Neuronal stem cell (in vitro differentiated cells): ENCODE results near the gene ADAMTS14.

ENCODE experiments used
- DNase-seq: peaks from one replicate; pipeline ENCODE4 v3.0.0-alpha.2; 2013; ENCODE audit warnings: low spot score
- H2AFZ ChIP-seq: one replicate; pipeline ENCODE4 v1.6.1; 2013; ENCODE audit warnings: mild to moderate bottlenecking, low read length, inconsistent platforms
- H2AK5ac ChIP-seq: 2 replicates; pipeline ENCODE4 v1.6.1; 2013; ENCODE audit warnings: low read depth, mild to moderate bottlenecking, inconsistent platforms, low read length, moderate library complexity, mixed read lengths
- H2BK120ac ChIP-seq: 2 replicates; pipeline ENCODE4 v1.6.1; 2013; ENCODE audit warnings: low read depth, mild to moderate bottlenecking, inconsistent platforms, low read length, moderate library complexity, mixed read lengths
- H2BK12ac ChIP-seq: one replicate; pipeline ENCODE4 v1.6.1; 2013; ENCODE audit warnings: low read length, inconsistent platforms
- H2BK15ac ChIP-seq: 2 replicates; pipeline ENCODE4 v1.6.1; 2013; ENCODE audit warnings: mild to moderate bottlenecking, low read length, inconsistent platforms, mixed read lengths
- H2BK5ac ChIP-seq: one replicate; pipeline ENCODE4 v1.6.1; 2013; ENCODE audit warnings: inconsistent platforms, mild to moderate bottlenecking, low read length, moderate library complexity
- H3K14ac ChIP-seq: one replicate; pipeline ENCODE4 v1.6.1; 2013; ENCODE audit warnings: low read length, inconsistent platforms
- H3K18ac ChIP-seq: 2 replicates; pipeline ENCODE4 v1.6.1; 2013; ENCODE audit warnings: low read length, inconsistent platforms
- H3K23ac ChIP-seq: 2 replicates; pipeline ENCODE4 v1.6.1; 2013; ENCODE audit warnings: low read depth, mild to moderate bottlenecking, mixed read lengths, low read length, inconsistent platforms; ENCODE audit not compliant: poor library complexity
- H3K27ac ChIP-seq: replicated peaks from 3 replicates; pipeline ENCODE4 v1.5.1; 2013; ENCODE audit warnings: low read length, inconsistent platforms
- H3K27me3 ChIP-seq, 3 experiments: 2 replicates each; pipeline ENCODE4 v1.6.1; 2013; ENCODE audit warnings: low read length in 3 of 3, mild to moderate bottlenecking in 2 of 3, inconsistent platforms in 1 of 3, low read depth in 1 of 3, mixed read lengths in 1 of 3, moderate library complexity in 1 of 3; ENCODE audit not compliant: control insufficient read depth in 3 of 3, insufficient read depth in 3 of 3
- H3K36me3 ChIP-seq, 2 donors: replicated peaks in 1 of 2; 2 replicates each; pipeline ENCODE4 v1.6.1; 2013; ENCODE audit warnings: low read length in 2 of 2; ENCODE audit not compliant: control insufficient read depth in 2 of 2, insufficient read depth in 2 of 2
- H3K4ac ChIP-seq: 2 replicates; pipeline ENCODE4 v1.6.1; 2013; ENCODE audit warnings: inconsistent platforms, mild to moderate bottlenecking, low read length, moderate library complexity
- H3K4me1 ChIP-seq, 2 donors: 1 replicate in 1 of 2; 2 replicates in 1 of 2; pipeline ENCODE4 v1.6.1; 2013; ENCODE audit warnings: low read length in 2 of 2, low read depth in 1 of 2; ENCODE audit not compliant: control insufficient read depth in 2 of 2, insufficient read depth in 1 of 2
- H3K4me2 ChIP-seq: one replicate; pipeline ENCODE4 v1.6.1; 2013; ENCODE audit warnings: mild to moderate bottlenecking, low read length, inconsistent platforms; ENCODE audit not compliant: insufficient read depth, poor library complexity, severe bottlenecking
- H3K4me3 ChIP-seq, 2 donors: 2 replicates each; pipeline ENCODE4 v1.5.1; 2013; ENCODE audit warnings: low read length in 2 of 2, mild to moderate bottlenecking in 2 of 2, inconsistent platforms in 1 of 2, moderate library complexity in 1 of 2
- H3K79me1 ChIP-seq: one replicate; pipeline ENCODE4 v1.6.1; 2013; ENCODE audit warnings: low read depth, mild to moderate bottlenecking, inconsistent platforms, low read length, moderate library complexity
- H3K9ac ChIP-seq: one replicate; pipeline ENCODE4 v1.6.1; 2013; ENCODE audit warnings: mild to moderate bottlenecking, low read depth, low read length, inconsistent platforms; ENCODE audit not compliant: poor library complexity
- H3K9me3 ChIP-seq, 2 donors: replicated peaks in 1 of 2; 2 replicates each; pipeline versions ENCODE3 to v1.6.1; 2013; ENCODE audit warnings: low read length in 2 of 2, mild to moderate bottlenecking in 2 of 2, inconsistent platforms in 1 of 2, low read depth in 1 of 2, mixed read lengths in 1 of 2, moderate library complexity in 1 of 2; ENCODE audit not compliant: control insufficient read depth in 2 of 2, insufficient read depth in 1 of 2
- H4K8ac ChIP-seq: one replicate; pipeline ENCODE4 v1.6.1; 2013; ENCODE audit warnings: low read depth, mild to moderate bottlenecking, inconsistent platforms, low read length, moderate library complexity
- H4K91ac ChIP-seq: one replicate; pipeline ENCODE4 v1.6.1; 2013; ENCODE audit warnings: low read length, low read depth, mild to moderate bottlenecking, inconsistent platforms; ENCODE audit not compliant: poor library complexity
- WGBS, 2 donors: extraction: QIAGEN DNeasy Blood & Tissue Kit; methylation state at CpG; one replicate each; pipeline ENCODE4 v1.1.7; 2013; ENCODE audit warnings: missing lambda C conversion rate in 2 of 2, mixed read lengths in 1 of 2; ENCODE audit not compliant: insufficient read length in 2 of 2, insufficient replicate concordance in 1 of 2; ENCODE audit errors: extremely low coverage in 2 of 2; 5-methylcytosine and 5-hydroxymethylcytosine counted together

ADAMTS14 gene

GRCh38 chr10:70722820-70723424, 50.6 kb downstream of the ADAMTS14 start:
- no peak overlapping the region for H3K9ac ChIP-seq
- H3K4ac ChIP-seq = no peak overlapping the region
- H3K9me3 ChIP-seq = no peaks in the 10 kb centered on the region
- no peak overlapping the region for H3K4me2 ChIP-seq
- no peak overlapping the region for H4K8ac ChIP-seq
- no peak overlapping the region for H3K14ac ChIP-seq
- no peak overlapping the region for H3K18ac ChIP-seq
- no peak overlapping the region for H4K91ac ChIP-seq
- H3K27ac ChIP-seq = no peak overlapping the region
- DNase-seq = no peak
- H2AK5ac ChIP-seq = no peak overlapping the region
- H2BK5ac ChIP-seq = no peak overlapping the region
- no peak overlapping the region for H2BK12ac ChIP-seq
- H2BK120ac ChIP-seq = no peak overlapping the region
- no peak overlapping the region for H2AFZ ChIP-seq
- peak overlapping the region; percentile 44 for H3K23ac ChIP-seq
- no peaks in the 10 kb centered on the region for H3K4me1 ChIP-seq
- no CpG with 5 or more reads among the region's 4 CpGs for WGBS, 2 donors
- no peak overlapping the region for H3K4me3 ChIP-seq
- H3K27me3 ChIP-seq = no peaks in the 10 kb centered on the region
- no peak overlapping the region for H2BK15ac ChIP-seq
- no peaks in the 10 kb centered on the region for H3K79me1 ChIP-seq
- no peaks in the 10 kb centered on the region for H3K36me3 ChIP-seq

GRCh38 chr10:70723771-70724170, 51.5 kb downstream of the ADAMTS14 start:
- no peak overlapping the region for H3K18ac ChIP-seq
- no peaks in the 10 kb centered on the region for H3K4me1 ChIP-seq
- no peak overlapping the region for H2BK15ac ChIP-seq
- H3K9me3 ChIP-seq = no peaks in the 10 kb centered on the region
- no peak for DNase-seq
- no peak overlapping the region for H2BK12ac ChIP-seq
- no peak overlapping the region for H2BK120ac ChIP-seq
- no peak overlapping the region for H3K27ac ChIP-seq
- no peak overlapping the region for H4K8ac ChIP-seq
- no peak overlapping the region for H3K14ac ChIP-seq
- H3K36me3 ChIP-seq = no peaks in the 10 kb centered on the region
- H3K79me1 ChIP-seq = no peaks in the 10 kb centered on the region
- H3K4ac ChIP-seq = no peak overlapping the region
- H3K23ac ChIP-seq = no peak overlapping the region
- no peak overlapping the region for H2AK5ac ChIP-seq
- no peak overlapping the region for H3K4me2 ChIP-seq
- no peak overlapping the region for H3K4me3 ChIP-seq
- WGBS, 2 donors = no CpG with 5 or more reads among the region's 3 CpGs
- no peak overlapping the region for H2BK5ac ChIP-seq
- H3K27me3 ChIP-seq = peaks cover 0 to under 1% (median 0%) of the 10 kb centered on the region in 3 experiments
- no peak overlapping the region for H3K9ac ChIP-seq
- no peak overlapping the region for H2AFZ ChIP-seq
- no peak overlapping the region for H4K91ac ChIP-seq

GRCh38 chr10:70726909-70727495, 54.7 kb downstream of the ADAMTS14 start:
- Histone ChIP-seq H2AK5ac (no peak overlapping the region), H3K14ac (no peak overlapping the region), H2AFZ (no peak overlapping the region), H3K4ac (no peak overlapping the region), H3K23ac (peak overlapping the region; percentile 87), H3K9me3 (peaks cover 0 to 1% of the 10 kb centered on the region in 2 donors), H3K4me3 (no peak overlapping the region), H3K9ac (no peak overlapping the region), H3K36me3 (no peaks in the 10 kb centered on the region), H2BK120ac (no peak overlapping the region), H3K18ac (peak overlapping the region; percentile 15), H3K79me1 (no peaks in the 10 kb centered on the region), H2BK15ac (no peak overlapping the region), H2BK5ac (no peak overlapping the region), H4K91ac (no peak overlapping the region), H2BK12ac (no peak overlapping the region), H3K27ac (no peak overlapping the region), H3K4me2 (no peak overlapping the region), H4K8ac (no peak overlapping the region), H3K27me3 (peaks cover 0 to 8% (median 0%) of the 10 kb centered on the region in 3 experiments), H3K4me1 (no peaks in the 10 kb centered on the region)
- WGBS, 2 donors = no CpG with 5 or more reads among the region's 10 CpGs
- DNase-seq = no peak

DNA sequence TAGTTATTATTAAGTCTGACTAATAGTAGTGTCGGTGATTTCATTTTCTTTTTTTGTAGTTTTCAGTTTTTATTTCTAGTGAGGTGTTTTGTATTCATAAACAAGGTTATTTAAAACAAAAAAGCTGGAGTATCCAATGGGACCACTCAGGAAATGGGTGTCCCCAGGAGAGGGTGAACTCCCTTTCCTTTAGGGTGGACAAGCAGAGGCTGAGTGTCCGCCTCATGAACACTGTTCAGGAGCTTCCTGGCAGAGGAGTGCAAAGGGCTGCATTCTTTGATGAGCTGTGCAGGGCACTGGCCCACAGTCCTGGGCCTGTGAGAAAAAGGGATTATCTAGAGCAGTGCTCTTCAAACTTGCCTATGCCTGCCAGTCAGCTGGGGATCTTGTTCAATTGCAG, 56.0 kb downstream of the ADAMTS14 start:
- H2AK5ac ChIP-seq = no peak overlapping the region
- no peak overlapping the region for H3K4ac ChIP-seq
- H3K4me1 ChIP-seq = no peaks in the 10 kb centered on the region
- H3K36me3 ChIP-seq = no peaks in the 10 kb centered on the region
- H3K9ac ChIP-seq = no peak overlapping the region
- peaks cover 0 to 8% (median 0%) of the 10 kb centered on the region in 3 experiments for H3K27me3 ChIP-seq
- no peak overlapping the region for H3K4me3 ChIP-seq
- no peak overlapping the region for H2BK120ac ChIP-seq
- H4K8ac ChIP-seq = no peak overlapping the region
- no peak overlapping the region for H3K4me2 ChIP-seq
- H3K79me1 ChIP-seq = no peaks in the 10 kb centered on the region
- no CpG with 5 or more reads among the region's 2 CpGs for WGBS, 2 donors
- H4K91ac ChIP-seq = no peak overlapping the region
- H2BK12ac ChIP-seq = no peak overlapping the region
- no peak overlapping the region for H2AFZ ChIP-seq
- no peak overlapping the region for H3K27ac ChIP-seq
- no peak overlapping the region for H3K23ac ChIP-seq
- H2BK15ac ChIP-seq = no peak overlapping the region
- H3K14ac ChIP-seq = no peak overlapping the region
- peak overlapping the region; percentile 25 for H3K18ac ChIP-seq
- H3K9me3 ChIP-seq = peaks cover 0 to 1% of the 10 kb centered on the region in 2 donors
- H2BK5ac ChIP-seq = no peak overlapping the region
- DNase-seq = no peak
